Esophagus muscularis mucosa (tissue), 4 donors: Measurements from ENCODE around the gene SYPL2.

Experiments
- CTCF ChIP-seq, 3 experiments: fragments of 200-600 bp in 2 of 3; fragments of 450-650 bp in 1 of 3; sonication (generic) in 2 of 3; IDR thresholded peaks; one replicate each; pipeline ENCODE4 v1.5.1; 2017 to 2019; ENCODE audit warnings: antibody characterized with exemption in 3 of 3, mild to moderate bottlenecking in 2 of 3, moderate library complexity in 1 of 3
- EP300 ChIP-seq: sonication (generic); formaldehyde crosslinking; IDR thresholded peaks from one replicate; pipeline ENCODE4 v1.6.1; 2017; ENCODE audit warnings: antibody characterized with exemption
- POLR2A ChIP-seq: fragments of 450-650 bp; IDR thresholded peaks from one replicate; pipeline ENCODE4 v1.6.1; 2017; ENCODE audit warnings: antibody characterized with exemption, moderate library complexity, mild to moderate bottlenecking, low read depth
- POLR2AphosphoS5 ChIP-seq, 2 donors: sonication (generic); formaldehyde crosslinking; IDR thresholded peaks; one replicate each; pipeline ENCODE4 v1.6.1; 2017; ENCODE audit warnings: antibody characterized with exemption in 2 of 2

GRCh38 chr1:109468061-109468460 is 1.7 kb downstream of the SYPL2 start:
- TF ChIP-seq CTCF (IDR thresholded peaks at IDR 0.05): no peak
- TF ChIP-seq EP300: no peak
- TF ChIP-seq POLR2A: no peak
- TF ChIP-seq POLR2AphosphoS5 (IDR thresholded peaks at IDR 0.05): no peak
